HL-60 (cell line): Measurements from ENCODE around the gene AHSP.

Experiments
- DNase-seq, 2 experiments: peaks; one replicate each; pipeline ENCODE4 v3.0.0-alpha.2; 2010 to 2020; ENCODE audit warnings: low read depth in 1 of 2, low spot score in 1 of 2
- H3K27ac ChIP-seq: fragments of 250-450 bp; sonication (Bioruptor Pico); replicated peaks from 2 replicates; pipeline ENCODE4 v1.5.1; 2020; ENCODE audit warnings: mild to moderate bottlenecking, moderate library complexity
- H3K27me3 ChIP-seq: fragments of 250-450 bp; sonication (Bioruptor Pico); 2 replicates; pipeline ENCODE4 v1.5.1; 2021; ENCODE audit warnings: mild to moderate bottlenecking, moderate library complexity; ENCODE audit not compliant: insufficient read depth, poor library complexity, severe bottlenecking
- H3K4me3 ChIP-seq: replicated peaks from 2 replicates; pipeline ENCODE4 v1.5.1; 2011; ENCODE audit warnings: mild to moderate bottlenecking, control low read depth, low read length; ENCODE audit not compliant: insufficient read depth
- CTCF ChIP-seq: IDR thresholded peaks from one replicate; pipeline ENCODE4 v1.5.1; 2011; ENCODE audit warnings: low read length, control low read depth, inconsistent platforms; ENCODE audit not compliant: insufficient read depth
- GABPA ChIP-seq: IDR thresholded peaks from 2 replicates; pipeline ENCODE4 v1.6.1; 2012; ENCODE audit warnings: low read depth
- POLR2AphosphoS5 ChIP-seq: IDR thresholded peaks from 2 replicates; pipeline ENCODE4 v1.6.1; 2012; ENCODE audit warnings: low read depth
- REST ChIP-seq: IDR thresholded peaks from 2 replicates; pipeline ENCODE4 v1.6.1; 2012; ENCODE audit warnings: low read depth; ENCODE audit not compliant: insufficient replicate concordance
- SPI1 ChIP-seq: IDR thresholded peaks from 2 replicates; pipeline ENCODE4 v1.6.1; 2012; ENCODE audit warnings: low read depth, mild to moderate bottlenecking, borderline replicate concordance

The AHSP gene

GRCh38 chr16:31542763-31543162 is 15.1 kb downstream of the AHSP start:
- DNase-seq = no peak
- no peak overlapping the region for H3K4me3 ChIP-seq
- no peak for TF ChIP-seq SPI1
- no peak for TF ChIP-seq REST
- no peak for TF ChIP-seq GABPA
- no peak for TF ChIP-seq CTCF
- no peak for TF ChIP-seq POLR2AphosphoS5
- peaks cover 11% of the 10 kb centered on the region for H3K27me3 ChIP-seq
- H3K27ac ChIP-seq = no peak overlapping the region

- DNase-seq = no peak
- no peak for TF ChIP-seq POLR2AphosphoS5
- no peak for TF ChIP-seq GABPA
- no peak for TF ChIP-seq CTCF
- no peak for TF ChIP-seq SPI1
- TF ChIP-seq REST = no peak
- Histone ChIP-seq H3K27ac (no peak overlapping the region), H3K27me3 (no peaks in the 10 kb centered on the region), H3K4me3 (no peak overlapping the region)
These were observed 33.9 kb downstream of the AHSP start for GRCh38 chr16:31561426-31562233.

GRCh38 chr16:31568577-31569359 is 41.1 kb downstream of the AHSP start:
- no peak for DNase-seq
- TF ChIP-seq GABPA (no peak), REST (no peak), SPI1 (no peak), CTCF (no peak), POLR2AphosphoS5 (no peak)
- Histone ChIP-seq H3K4me3 (no peak overlapping the region), H3K27me3 (peaks cover 13% of the 10 kb centered on the region), H3K27ac (no peak overlapping the region)
